GF-D8 (cell line): ENCODE results near the gene PDK4.
"Not testable (repeated sequence)": the region's sequence is repeated elsewhere in the genome, so short reads cannot be mapped to it uniquely, and the experiment has no call there.

Experiments used
- DNase-seq: peaks from one replicate; lab custom pipeline; 2025; lab: John Stamatoyannopoulos, UW

Gene PDK4

GRCh38 chr7:95604811-95605210 lies 8.5 kb upstream of the PDK4 start:
- not testable (repeated sequence) for DNase-seq

- not testable (repeated sequence) for DNase-seq
Measured at GRCh38 chr7:95604397-95604796, 8.1 kb upstream of the PDK4 start.

DNA sequence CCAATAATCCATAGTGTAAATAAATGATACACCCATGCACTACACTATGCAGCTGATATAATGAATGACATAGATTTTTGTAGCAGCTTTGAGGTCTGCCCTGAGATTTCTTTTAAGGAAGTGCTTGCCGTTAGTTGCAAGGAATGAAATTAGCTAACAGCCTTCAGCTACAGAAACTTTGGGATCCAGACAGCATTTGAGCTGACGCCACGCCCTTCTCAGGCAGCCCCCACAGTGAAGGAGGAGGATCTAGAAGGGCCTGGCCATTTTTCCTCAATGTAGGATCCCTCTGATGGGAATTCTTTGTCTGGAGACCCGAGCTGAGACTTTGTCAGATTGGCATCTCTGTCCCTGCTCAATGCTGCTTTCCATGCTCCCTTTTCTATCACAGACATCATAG lies 6.1 kb upstream of the PDK4 start:
- no peak for DNase-seq

DNA sequence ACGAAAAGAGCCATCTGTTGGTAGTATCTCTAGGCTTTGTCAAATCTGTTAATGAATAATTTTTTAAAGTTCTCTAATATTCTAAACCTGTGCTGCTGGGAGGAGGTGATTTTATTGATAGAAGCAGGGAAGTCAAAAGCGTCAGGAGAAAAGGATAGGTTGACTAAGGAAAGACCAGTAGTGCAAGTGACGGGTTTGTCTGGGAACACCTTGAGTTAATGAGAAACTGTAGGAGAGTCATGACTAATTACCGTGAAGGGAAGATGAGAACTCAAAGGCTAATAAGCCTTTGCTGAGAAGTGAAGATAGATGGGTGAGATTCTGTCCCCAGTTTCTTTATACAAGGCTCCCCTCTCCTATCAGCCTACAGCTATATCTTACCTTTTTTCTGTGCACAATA lies 5.0 kb upstream of the PDK4 start:
- no peak for DNase-seq

GRCh38 chr7:95599069-95599468 lies 2.8 kb upstream of the PDK4 start:
- DNase-seq, result no peak

DNA sequence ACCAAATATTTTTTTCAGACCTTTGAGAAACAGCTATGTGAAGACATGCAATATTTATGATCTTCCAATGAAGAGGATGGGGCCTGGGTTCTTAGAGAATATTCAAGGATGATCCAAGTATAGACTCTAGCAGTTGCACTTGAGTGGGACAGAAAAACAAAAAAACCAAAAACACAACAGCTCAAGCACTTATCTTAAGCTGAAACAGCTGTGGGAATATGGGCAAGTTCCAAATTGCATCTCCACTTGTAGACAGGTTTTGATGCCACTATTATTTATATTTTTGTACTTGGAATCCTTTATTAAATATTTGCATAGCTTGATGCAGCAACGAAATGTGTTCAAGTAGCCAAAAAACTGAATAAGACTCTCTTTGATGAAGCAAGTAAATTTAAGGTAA lies 2.2 kb upstream of the PDK4 start:
- DNase-seq, result no peak

DNA sequence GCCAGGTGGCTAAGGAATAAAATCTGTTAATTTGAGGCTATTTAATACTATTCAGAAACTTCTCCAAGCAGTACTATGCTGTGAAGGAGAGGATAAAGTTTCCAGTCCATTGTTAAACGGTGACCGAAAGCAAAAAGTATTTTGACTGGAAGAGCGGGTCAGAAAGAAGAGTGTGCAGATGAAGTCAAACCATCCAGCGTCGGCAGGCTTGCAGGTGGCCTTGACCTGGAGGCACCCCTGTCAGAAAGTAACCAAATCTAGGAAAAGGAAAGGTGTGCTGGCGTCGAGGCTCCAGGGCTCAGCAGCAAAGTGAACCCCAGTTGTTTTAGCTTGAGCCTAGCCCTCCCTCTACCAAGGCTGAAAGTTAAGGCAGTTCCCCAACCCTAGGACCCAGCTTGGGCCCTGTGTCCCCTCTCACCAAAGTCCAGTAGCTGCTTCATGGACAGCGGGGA lies 544 bp downstream of the PDK4 start:
- no peak for DNase-seq

DNA sequence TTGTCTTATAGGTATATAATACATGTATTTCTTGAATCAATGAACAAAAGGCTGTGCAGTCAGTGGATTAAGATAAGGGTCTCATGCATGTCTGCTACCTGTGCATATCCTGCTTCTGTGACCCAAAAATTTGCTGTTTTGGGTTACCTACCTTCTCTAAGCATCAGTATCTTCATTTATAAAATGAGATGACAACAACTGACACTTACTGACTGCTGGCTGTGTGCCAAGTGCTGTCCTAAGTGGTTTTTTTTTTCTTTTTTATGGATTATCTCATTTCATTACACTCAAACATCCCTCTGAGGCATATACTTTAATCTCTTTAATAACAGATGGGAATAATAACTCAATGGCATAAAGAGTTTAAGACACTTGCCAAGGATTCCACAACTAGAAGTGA lies 2.1 kb downstream of the PDK4 start:
- no peak for DNase-seq

GRCh38 chr7:95593343-95593742 lies 3.0 kb downstream of the PDK4 start:
- no peak for DNase-seq

DNA sequence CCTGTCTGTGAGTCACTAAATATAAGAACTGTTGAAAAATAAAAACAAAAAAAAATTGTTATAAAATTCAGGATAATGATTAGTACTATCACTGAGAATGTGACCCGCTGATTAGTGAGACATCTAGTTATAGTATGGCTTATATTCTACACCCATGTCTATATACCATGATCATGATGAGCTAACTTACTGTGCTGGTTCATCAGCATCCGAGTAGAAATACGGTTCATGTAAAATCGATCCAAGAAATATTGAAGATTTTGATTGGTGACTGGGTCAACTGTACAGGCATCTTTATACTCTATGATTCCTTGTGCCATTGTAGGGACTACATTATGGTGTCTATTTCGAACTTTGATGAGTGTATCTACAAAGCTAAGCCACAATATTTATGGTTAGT lies 3.7 kb downstream of the PDK4 start:
- DNase-seq, result no peak

DNA sequence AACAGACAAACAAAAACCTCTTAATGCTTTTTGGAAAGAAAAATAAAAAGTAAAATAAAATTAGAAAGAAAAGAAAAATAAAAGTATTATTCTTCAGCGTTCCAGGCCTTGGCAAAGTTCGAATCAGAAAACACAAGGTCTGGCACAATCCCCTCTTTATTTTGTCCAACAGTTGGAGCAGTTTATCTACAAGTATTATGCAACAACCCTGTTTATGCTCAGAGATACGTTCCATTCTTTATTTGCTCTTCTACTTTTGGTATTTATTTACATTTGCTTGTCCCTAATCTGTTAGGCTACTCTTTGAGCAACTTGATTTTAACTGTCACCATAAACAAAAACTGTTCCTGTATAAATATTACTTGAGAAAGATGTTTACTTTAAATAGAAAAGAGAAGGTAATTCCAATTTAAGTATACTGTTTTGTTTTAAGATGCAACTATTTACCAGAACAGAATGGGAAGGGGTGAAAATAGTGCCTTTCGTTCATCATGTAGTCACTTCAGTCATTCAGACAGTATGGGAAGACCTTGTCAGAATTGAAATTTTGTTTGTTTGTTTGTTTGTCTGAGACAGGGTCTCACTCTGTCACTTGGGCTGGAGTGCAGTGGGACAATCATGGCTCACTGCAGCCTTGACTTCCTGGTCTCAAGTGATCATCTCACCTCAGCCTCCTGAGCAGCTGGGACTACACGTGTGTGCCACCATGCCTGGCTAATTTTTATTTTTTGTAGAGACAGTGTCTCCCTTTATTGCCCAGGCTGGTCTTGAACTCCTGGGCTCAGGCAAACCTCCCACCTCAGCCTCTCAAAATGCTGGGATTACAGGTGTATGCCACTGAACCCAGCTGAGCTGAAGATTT lies 5.7 kb downstream of the PDK4 start:
- DNase-seq, result no peak

DNA sequence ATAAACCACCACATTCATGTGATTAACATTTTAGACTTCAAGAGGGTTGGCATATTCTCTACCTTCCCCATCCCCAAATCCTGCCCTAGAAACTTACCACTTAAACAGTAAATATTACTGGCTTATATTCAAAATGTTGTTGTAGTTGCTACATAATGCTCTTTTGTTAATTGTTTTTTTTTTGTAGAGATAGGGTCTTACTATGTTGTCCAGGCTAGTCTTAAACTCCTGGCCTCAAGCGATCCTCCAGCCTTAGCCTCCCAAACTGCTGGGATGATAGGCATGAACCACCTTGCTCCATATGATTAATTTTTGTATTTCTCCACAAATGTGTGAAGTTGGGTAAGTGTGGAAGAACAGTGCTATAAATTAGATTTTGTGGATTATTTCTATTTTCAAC lies 6.5 kb downstream of the PDK4 start:
- DNase-seq, result no peak

DNA sequence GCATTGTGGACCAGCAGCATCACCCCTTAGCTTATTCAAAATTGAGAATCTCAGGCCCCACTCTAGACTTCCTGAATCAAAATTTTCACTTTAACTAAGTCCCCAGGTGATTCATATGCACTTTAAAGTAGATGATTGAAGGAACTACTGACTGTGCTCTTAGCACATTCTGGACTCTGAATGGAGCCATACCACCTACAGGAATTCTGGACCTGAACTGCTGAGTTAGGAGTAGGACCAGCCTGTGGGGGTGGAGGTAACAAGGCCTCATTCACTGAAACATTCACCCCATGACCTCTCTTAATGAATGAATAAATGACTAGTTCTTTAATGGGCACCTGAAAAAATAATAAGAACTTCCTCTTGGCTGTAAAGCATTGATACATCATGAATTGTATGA lies 7.3 kb downstream of the PDK4 start:
- no peak for DNase-seq

DNA sequence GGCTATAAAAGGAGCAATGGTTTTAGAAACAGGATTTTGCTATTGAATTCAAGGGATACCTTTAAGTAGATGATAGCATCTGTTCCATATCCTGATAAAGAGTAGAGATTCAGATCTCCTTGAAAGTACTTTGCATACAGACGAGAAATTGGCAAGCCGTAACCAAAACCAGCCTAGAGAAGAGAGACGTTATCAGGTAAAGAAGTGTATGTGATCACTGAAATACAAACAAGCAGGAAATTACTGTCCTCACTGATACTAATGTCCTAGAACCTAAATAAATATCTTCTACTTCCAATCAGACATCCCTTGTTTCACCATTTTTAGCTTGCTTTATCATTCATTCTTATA lies 9.4 kb downstream of the PDK4 start:
- no peak for DNase-seq

- DNase-seq, result no peak
Measured at GRCh38 chr7:95585426-95585789, 10.9 kb downstream of the PDK4 start.

- no peak for DNase-seq
Measured at GRCh38 chr7:95584769-95585425, 11.4 kb downstream of the PDK4 start.

GRCh38 chr7:95583834-95584621 lies 12.3 kb downstream of the PDK4 start:
- DNase-seq, result no peak

DNA sequence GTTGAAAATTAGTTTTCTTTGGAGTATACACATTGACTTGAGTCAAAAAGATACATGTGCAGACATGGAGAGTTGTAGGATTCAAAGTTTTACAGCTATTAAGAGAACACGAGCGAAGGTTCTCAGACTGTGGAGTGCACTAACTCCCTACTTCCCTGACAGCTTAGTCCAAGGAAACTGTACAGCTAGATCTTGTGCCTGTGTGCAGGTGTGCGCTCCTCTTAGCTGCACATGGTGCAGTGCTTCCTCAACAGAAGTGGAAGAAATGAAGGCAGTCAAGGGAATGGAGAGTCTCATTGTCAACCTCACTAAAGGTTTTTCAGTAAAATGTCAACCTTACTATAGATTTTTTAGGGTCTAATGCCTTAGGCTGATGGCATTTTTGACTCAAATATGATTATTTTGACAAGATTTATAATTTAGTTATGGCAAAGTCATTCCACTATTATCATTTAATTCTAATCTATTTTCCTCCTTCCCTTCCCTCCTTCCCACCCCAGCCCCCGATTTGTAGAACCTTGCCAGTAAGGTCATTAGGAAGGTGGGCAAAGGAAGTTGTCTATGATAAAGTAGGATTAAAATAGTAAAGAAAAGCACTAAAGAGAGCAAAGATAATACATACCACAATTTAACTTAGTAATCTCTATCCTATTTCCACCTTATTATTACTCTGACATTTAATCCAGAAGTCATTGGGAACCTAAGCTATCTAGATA lies 13.6 kb downstream of the PDK4 start:
- no peak for DNase-seq

- no peak for DNase-seq
Measured at GRCh38 chr7:95581467-95581866, 14.8 kb downstream of the PDK4 start.

- DNase-seq, result no peak
Measured at GRCh38 chr7:95579318-95579717, 17.0 kb downstream of the PDK4 start.

DNA sequence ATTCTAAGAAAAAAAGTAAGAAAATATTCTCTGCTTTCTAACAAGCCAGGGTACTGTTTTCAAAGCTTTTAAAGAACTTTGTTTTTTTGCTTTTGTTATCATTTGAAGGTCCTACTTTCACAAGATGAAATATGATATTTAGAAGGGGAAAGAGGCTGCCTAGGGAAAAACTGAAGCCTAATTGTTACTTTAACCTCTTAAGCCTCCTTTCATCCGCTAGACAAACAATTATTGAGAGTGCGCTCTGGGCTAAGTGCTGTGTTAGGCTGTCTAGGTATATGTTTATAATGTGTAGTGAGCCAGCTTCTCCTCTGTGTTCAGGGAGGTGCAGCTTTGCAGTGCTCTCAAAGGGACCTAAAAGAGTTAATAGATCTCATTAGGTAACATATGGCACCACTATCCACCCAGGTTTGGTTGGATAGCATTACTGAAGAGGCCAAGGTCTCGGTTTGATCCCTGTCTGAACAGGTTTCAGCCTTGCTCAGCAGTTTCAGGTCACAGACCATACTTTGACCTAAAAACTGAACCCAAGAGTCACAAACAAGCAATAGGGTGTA lies 17.9 kb downstream of the PDK4 start:
- DNase-seq, result no peak

DNA sequence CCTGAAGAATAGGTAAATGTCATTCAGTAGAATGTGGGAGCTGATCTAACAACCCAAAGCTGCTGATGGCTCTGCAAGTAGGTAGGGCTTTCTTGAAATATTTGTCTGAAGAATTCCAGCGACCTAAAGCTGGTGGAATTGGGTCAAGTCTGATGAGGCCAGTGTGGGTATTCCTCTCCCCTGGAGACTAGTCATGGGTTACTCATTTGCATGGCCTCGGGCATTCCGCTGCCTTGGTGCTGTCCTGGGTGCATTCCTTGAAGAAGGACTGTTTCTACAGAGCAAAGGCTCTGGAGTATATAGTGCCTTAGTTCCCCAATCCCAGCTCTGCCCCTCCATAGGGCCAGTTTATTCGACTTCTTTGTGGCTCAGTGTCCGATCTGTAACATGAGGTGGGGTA lies 19.2 kb downstream of the PDK4 start:
- DNase-seq, result no peak
